Liver (tissue), 3 donors: ENCODE measurements around the gene CYB5A.

Source experiments
- CTCF ChIP-seq: fragments of 150-350 bp; IDR thresholded peaks from 2 replicates; pipeline ENCODE4 v1.5.1; 2017; ENCODE audit warnings: improper control_type of control experiment, low read depth, low read length; ENCODE audit not compliant: missing input control
- RAD21 ChIP-seq, 2 donors: IDR thresholded peaks; 2 replicates each; pipeline ENCODE4 v1.6.1; 2016; ENCODE audit warnings: antibody characterized with exemption in 2 of 2, mild to moderate bottlenecking in 2 of 2
- REST ChIP-seq: IDR thresholded peaks from 2 replicates; pipeline ENCODE4 v1.6.1; 2016; ENCODE audit warnings: antibody characterized with exemption, mild to moderate bottlenecking
- donor health status: healthy.
- donor health status: healthy.

- peak; percentile 54 for TF ChIP-seq REST
- TF ChIP-seq RAD21 (IDR thresholded peaks at IDR 0.05) = peak in 1 of 2 donors; percentile 57
- TF ChIP-seq CTCF = no peak
Observed at GRCh38 chr18:74281980-74282754, 9.6 kb downstream of the CYB5A start.
